Limb (tissue), 2 donors: ENCODE results near the gene ITGB7.

Experiments
- DNase-seq, 2 donors: peaks; one replicate each; pipeline ENCODE4 v3.0.0-alpha.2; 2016; ENCODE audit errors: extremely low spot score in 2 of 2

The ITGB7 gene

DNA sequence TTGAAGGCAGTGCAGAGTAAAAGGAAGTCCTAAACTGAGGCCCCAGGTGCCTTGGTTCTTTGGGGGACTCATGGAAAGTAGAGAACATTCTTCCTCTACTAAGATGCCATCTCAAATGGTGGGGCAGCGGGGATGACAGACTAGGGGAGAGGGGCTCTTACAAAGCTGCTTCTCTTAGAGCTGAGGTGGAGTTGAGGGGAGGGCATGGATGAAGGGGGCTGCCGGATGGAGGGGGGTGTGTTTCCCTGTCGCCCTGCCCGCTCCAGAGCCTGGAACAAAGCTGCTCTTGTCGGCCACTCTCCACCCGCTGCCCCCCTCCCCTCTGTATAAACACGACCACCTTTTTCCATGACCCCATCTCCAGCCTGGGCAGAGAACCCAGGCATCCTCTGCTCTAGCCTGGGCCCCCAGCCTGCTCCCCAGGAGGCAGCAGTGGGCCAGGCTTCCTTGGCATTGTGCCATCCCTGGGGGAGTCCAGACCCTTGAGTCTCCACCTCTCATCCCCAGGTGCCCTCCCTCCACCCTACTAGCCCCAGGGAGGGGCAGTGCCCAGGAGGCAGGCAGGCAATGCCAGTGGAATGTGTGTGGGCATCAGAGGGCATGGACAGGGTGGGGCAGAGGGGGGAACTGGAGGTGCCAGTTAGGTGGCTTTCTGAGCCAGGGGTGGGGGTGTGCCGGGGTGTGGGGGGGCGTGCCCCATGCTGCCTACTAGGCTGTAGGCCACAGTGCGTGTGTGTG is 23.2 kb upstream of the ITGB7 start:
- DNase-seq = peak in 1 of 2 donors; percentile 75

DNA sequence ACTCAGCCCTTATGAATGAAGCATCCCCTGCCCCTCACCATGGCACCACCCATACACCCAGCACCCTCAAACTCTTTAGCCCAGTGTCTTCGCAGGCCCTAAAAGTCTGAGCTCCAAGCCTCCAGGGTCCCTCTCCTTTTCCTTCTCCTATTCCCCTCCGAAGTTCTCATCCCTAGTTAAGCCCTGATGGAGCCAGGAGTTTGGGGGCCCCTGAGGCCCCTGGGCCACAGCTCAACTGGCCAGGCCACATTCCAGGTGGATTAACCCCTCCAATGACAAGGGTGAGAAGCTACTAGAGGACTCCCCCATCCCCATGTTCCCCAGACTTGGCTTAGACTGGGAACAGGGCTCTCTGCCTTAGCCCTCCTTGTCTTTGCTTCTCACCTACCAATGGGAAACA is 22.4 kb upstream of the ITGB7 start:
- DNase-seq = no peak

DNA sequence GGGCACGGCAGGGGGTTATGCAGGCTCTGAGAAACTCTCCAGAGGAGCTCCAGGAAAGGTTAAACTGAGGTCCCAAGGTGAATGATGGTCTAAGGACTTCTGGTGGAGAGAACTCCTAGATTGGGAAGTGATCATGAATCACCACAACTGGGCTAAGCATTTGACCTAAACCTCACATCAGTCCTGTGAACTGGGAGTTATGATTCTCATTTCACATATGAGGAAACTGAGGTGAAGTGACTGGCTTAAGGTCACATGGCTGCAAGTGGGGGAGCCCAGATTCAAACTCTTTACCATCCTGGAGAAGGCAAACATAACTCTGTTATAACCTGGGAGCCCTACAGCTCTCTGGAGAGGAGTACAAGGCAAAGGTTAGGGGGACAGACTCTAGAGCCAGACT is 20.8 kb upstream of the ITGB7 start:
- DNase-seq = no peak

DNA sequence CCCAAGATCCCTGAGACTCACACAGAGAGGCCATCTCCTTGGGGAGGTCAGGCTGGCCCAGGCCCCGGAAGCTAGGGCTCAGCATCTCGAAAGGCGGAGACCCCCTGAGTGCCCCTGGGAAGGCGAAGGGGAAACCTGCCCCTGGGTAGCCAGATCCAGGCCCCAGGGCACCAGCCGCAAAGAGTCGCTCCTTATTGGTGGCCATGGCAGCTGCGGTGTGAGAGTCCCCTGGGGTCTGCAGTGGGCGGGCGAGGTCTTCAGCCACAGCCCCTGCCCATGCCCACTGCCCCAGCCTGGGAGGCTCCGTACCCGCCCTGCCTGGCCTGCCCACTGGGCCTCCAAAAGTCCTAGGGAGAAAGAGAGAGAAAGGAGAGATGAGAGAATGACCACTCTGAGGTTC is 20.3 kb upstream of the ITGB7 start:
- no peak for DNase-seq

DNA sequence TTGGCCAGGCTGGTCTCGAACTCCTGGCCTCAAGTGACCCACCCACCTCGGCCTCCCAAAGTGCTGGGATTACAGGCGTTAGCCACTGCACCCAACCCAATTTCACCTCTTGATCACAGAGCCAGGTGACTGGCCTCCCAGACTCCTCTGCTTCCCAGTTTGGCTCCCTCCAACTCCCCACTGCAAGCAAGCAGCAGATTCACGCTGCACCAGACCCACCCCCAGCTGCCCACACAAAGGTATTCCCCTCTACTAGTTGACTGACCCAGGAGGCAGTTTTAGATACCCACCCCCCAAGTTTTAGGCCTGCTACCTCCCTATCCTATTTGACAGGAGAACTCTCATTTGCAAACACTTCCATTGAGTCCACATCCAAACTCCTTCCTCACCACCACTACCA is 19.8 kb upstream of the ITGB7 start:
- no peak for DNase-seq

DNA sequence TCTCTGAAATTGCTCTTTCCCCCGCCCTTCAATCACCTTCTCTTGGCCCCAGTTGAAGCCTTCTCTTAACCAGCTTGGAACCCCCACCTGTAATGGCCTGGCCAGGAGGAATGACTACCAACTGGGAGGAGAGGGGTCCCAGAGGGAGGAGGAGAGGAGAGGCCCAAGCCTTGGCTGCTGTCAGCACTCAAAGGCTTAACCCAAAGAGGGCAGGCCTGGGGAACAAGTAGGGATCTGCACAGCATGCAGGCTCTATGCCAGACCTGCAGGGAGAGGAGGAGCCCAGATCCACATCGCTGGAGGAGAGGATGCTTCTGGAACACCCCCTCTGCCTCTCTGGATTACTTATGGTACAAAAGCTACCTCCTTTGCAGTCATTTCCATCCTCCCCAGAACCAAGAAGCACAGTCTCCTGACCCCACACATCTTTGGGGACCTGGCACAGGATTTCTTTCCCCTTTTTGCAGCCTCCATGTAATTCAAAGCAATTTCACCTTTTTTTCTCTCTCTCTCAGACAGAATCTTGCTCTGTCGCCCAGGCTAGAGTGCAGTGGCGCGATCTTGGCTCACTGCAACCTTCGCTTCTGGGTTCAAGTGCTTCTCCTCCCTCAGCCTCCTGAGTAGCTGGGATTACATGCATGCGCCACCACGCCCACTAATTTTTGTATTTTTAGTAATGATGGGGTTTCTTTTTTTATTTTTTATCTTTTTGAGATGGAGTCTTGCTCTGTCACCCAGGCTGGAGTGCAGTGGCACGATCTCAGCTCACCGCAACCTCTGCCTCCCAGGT is 18.8 kb upstream of the ITGB7 start:
- DNase-seq = no peak

DNA sequence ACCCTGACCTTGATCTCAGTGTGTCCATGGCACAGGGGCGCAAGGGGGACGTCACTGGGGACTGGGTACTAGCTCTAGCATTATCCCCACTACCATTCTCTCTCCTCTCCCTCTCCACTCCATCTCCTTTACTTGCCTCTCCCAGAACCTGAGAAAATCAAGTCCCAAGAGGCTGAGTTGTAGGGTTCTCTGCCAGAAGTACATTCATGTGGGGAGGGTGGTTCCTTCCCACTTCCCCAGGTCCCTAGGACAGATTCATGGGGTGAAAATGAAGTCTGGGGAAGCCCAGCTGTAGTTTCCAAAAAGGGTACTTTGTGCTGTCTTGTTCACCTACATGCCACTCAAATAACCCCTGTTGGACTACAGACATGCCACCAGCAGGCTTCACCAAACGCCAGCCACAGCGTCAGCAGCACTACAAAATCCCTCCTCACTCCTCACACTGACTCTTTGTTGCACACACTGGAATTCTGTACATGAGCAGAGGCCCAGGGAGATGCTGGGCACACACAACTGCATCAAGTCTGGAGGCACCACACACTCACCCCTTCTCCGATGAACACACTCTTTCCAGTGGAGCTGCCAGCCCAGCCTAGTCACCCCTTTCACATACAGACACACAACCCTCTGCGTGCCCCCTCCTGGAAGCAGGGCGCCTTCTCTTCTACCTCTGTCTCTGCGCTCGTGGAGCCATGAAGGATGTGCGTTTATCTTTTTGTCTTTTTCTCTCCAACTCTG is 18.0 kb upstream of the ITGB7 start:
- DNase-seq = peak; percentile 61 to 70

DNA sequence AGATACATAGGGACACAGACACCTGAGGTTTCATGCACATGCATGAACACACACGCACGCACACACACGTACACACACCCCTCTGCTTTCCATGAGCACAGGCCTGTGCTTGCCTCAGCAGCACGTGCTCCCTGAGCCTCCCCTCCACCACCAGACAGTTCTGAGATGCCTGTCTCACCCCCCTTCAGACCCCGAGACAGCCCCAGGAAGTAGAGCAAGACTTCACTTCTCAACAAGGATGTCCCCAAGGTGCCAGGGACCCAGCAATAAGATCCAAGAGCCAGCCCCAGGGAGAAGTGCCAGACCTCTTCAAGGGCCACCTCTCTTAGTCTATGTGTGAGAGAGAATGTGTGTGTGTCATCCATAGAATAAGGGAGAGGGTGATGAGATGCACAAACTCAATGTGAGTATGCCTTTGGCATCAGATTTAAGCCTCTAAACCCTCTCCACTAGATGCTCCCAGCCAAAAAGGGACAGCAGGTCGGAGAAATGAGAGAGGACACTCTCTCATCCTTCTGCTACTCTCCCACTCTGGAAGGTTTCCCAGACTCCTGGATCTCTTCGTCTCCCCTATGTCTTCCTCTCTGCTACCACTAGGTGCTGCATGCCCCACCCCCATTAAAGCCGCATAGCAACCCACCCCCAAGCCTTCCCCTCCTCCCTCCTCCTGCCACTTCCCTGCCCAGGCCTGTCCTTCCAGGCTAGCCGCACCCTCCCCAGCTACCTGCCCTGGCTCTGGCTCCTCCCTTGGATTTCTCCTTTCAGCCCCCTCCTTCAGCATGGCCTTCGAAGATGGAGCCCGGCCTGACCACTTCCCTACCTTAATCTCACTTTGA is 17.2 kb upstream of the ITGB7 start:
- peak in 1 of 2 donors; percentile 47 for DNase-seq

DNA sequence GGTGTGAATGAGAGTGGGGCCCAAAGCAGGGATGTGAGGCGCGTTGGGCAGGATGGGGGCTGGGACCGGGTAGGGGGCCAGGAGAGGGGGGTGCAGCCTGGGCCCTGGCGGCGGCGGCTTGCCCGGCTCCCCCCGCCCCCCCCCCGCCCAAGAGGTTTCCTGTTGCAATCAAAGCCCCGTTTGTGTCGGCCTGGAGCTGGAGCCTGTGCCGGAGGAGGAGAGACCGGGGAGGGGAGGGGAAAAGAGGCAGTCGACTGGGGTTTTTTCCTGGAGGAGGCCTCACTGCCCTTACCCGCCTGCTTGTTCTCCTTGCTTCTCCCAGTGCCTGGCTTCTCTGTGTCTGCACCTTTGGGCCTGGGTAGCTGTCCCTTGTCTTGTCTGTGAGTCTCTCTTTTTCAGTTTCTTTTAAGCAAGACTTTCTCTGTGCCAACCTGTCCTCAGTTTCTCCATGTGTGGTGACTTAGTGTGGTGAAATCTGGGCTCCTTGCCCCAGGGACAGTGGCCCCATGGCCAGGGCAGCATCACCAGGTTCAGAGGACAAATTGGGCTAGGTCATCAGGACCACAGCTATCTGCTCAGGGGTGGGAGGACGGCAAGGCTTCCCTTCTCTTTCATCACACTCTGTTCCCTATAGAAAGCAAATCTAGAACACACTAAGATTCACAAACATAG is 16.5 kb upstream of the ITGB7 start:
- DNase-seq = peak; percentile 74 to 81

DNA sequence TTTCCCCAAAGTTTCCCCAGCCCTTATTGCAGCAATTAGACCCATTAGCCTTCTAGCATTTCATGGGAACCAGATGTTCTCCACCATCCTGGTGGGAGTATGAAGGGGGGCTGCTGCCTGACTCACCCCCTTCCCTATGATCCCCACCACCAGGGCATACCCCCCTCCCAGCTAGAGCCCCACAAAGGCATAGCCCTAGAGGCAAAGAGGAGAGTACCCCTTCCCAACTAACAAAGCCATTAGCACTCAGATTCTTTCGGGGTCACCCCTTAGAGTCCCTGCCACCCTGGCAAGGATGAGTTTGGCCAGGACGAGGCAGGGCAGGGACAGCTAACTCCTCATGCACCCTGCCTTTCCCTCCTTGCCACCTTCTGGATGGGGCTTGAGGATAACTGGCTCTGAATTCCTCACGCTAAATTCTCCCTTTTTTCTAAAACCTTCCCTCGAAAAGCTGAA is 15.8 kb upstream of the ITGB7 start:
- no peak for DNase-seq

DNA sequence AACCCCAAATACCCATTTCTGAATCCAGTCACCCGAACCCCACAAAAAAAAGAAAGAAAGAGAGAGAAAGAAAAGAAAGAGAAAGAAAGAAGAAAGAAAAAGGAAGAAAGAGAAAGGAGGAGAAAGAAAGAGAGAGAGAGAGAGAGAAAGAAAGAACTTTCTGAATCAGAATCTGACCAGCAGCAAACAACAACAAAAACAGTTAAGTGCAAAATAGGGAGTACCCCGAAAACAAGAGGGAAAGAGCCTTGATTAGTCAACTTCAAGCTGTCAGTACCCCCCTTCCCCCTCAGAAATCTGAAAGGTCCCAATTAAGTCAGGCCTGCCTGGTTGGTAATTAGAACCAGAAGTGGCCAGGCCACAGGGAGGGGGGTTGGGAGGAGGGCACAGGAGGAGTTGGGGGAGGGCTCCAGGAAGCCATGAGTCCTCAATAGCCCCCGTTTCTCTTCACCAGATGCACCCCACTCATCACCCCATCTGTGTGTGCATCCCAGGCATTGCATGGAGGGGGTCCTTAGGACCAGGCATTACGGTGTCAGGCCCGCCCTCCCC is 15.2 kb upstream of the ITGB7 start:
- no peak for DNase-seq

DNA sequence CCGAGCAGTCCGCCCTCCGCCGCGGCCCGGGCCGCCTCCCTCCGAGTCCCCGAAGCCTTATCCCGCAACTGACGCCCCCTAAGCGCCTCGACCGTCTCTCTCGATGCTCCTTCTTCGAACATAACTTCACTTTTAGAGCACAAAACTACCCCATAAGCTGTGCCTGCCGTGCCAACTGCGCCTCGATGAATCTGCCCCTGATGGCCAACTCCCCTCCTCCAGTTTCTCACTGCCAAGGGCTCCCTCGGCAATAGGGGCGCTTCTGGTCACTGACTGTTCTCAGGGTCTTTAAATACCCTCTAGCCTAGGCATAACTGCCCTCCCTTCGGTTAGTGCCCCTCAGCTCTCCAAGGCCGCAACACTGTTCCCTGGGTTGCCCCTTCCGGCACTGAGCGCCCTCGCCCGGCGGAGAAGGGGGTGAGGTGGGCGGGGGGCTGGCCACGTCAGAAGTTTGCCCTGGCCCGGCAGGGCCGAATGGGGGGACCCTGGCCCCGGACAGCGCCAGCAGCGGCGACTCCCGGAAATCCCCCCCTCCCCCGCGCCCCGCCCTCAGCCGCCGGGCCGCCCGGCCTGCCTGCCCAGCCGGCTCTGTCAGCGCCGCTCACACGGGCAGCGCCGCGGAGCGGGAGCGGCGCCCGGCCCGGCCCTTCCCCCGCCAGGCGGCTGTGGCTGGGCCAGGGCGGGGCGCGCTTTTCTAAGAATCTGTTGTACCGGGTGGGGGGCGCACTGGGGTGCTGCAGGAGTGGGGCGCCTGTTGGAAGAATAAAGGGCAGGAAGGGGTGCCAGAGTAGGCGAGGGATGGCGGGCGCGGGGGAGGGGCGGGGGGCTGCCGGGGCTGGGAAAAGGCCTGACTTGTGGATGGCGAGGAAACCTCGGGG is 14.4 kb upstream of the ITGB7 start:
- DNase-seq = peak; percentile 56 to 85

DNA sequence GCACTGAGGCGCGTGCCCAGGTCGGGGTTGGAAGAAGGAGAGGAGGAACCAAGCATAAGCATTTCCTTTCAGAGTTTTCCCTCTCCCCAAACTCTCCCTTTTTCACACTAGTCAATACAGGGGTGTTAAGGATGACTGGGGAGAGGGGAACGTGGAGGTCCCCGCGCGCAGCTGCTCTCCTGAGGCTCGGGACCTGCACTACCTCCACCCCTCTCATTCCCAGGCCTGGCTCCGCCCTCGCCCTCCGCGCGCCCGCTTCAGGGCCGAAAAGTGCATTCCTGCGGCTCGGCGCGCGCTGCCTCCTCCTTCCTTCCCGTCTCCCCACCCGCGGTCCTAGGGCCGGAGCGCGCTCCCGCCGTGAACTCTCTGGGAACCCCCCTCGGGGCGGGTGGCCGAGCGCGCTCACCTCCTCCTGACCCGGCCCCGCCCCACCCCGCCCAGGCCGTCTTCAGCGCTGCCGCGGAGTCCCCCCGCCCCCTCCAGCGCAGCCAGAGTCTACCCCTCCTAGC is 13.7 kb upstream of the ITGB7 start:
- DNase-seq = peak; percentile 92 to 94

DNA sequence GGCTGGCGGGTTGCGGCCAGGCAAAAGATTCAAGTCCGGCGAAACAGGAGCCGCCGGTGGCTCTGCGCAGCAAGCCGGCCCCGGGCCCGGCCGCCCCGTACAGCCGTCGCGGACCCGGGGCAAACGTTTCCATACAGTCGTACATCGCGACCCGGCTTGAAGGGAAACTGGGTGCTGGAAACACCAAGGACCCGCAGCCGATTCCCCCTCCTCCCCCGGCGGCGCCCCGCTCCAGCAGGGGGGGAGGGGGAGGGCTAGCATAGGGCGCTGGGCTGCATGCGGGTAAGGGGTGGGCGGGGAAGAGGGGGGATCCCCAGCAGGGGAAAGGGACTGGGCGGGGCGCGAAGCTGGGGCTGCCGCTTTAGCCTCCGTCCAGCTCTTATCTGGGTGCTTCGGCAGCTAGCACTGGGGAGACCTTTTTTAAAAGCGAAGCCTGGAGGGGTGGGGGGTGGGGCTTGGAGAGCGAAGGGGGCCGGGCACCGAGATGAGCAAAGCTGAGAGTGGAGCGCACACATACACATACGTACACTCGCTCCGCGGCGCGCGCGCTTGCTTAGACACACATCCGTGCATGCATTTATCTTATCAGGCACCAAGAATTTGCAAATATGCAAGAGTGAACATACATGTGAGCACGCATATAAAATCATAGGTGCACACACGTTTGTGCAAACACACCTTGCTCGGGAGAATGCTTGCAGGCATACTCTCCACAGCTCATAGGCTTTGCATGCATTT is 13.1 kb upstream of the ITGB7 start:
- peak; percentile 73 to 79 for DNase-seq

DNA sequence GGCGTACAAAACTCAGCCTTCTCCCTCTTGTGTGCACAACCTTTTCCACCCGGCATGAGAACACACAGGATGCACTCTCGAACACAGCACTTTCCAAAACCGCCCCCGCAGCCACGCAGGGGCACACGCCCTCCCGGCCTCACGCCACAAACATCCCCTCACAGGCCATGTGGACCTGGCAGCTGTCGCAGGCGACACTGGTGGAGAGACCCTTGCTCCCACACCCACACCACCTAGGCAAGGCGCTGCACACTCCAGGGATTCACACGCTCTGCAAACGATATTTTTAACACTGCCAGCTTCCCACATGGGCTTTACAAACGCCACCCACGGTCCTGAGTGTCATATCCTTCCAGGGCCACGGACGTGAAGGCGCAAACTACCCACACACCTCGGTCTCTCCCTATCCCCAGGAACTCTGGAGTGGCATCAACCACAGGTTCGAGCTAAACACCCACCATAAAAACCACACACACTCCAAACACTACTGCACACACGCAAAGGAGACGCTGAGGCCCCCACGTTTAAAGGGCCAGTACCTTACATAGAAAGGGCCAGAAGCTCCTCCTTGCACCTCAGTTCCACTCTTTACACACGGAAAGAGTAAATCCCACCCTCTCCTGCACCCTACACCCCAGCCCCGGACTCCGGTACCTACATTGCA is 12.4 kb upstream of the ITGB7 start:
- no peak for DNase-seq

DNA sequence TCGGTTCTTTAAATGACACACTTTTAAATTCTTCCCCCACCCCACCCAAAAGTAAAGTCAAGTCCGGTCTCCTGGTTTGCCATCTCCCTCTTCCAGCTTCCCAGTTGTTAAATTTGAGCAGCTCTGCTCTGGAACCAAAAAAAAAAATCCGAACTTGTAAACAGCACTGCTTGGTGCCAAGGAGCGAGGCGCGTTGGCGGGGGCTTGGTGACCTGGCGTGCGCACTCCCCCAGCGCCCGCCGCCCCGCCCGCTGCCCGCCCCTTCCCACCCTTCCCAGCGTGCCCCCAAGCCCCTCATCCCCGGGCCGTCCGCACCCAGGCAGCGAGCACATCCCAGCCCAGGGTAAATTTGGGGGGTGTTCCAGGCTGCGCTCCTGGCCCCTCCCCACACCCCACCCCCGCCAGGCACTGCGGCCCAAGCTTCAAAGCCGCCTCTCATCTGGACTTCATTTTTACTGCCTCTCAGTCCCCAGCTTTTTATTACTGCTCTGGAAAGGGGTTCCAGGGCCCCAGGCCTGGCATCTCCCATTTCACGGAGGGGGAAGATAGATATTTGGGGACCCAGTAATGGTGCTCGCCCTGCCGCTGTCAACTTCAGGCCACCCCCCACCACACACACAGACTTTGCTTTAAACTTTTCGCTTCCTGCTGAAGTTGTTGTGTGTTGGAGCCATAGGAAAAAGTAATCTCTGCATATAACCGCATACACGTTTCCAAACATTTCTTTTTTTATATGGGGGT is 11.7 kb upstream of the ITGB7 start:
- DNase-seq = peak in 1 of 2 donors; percentile 40

DNA sequence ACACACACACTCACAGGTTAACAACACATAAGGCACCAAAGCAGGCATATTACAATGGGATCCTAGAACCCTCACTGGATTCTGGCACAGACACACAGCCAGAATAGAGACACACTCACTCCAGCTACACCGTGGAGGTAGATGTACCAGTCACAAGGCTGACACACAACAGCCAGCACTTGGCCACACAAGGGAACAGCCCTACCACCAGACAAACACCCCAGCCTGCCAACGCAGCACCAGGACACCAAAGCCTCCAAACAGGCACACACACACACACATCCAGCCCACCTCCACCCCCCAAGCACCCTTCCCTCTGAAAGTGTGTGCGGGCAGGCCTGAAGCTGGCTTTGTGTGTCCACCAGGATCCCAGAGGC is 10.9 kb upstream of the ITGB7 start:
- no peak for DNase-seq
